Neural cell (in vitro differentiated cells): ENCODE results near the gene AFMID.

ENCODE experiments used
- CTCF ChIP-seq: fragments of 450-650 bp; IDR thresholded peaks from 2 replicates; pipeline ENCODE4 v1.5.1; 2014; ENCODE audit warnings: antibody characterized with exemption, mild to moderate bottlenecking, moderate library complexity; ENCODE audit not compliant: poor library complexity, severe bottlenecking
- EP300 ChIP-seq: fragments of 450-650 bp; conservative IDR thresholded peaks from 2 replicates; pipeline ENCODE4 v1.6.1; 2014; ENCODE audit warnings: antibody characterized with exemption, mild to moderate bottlenecking, moderate library complexity; ENCODE audit not compliant: poor library complexity, severe bottlenecking
- EZH2 ChIP-seq: fragments of 200-600, 300-800 bp; shearing (Covaris generic), sonication (generic); IDR thresholded peaks from 2 replicates; pipeline ENCODE4 v1.6.1; 2014; ENCODE audit warnings: antibody characterized with exemption, low read length, borderline replicate concordance, mild to moderate bottlenecking; ENCODE audit not compliant: insufficient read depth, poor library complexity, severe bottlenecking
- MXI1 ChIP-seq: fragments of 450-650 bp; conservative IDR thresholded peaks from 2 replicates; pipeline ENCODE4 v1.6.1; 2014; ENCODE audit warnings: antibody characterized with exemption, mild to moderate bottlenecking; ENCODE audit not compliant: poor library complexity, severe bottlenecking
- POLR2AphosphoS5 ChIP-seq: IDR thresholded peaks from 2 replicates; pipeline ENCODE4 v1.6.1; 2012
- RAD21 ChIP-seq: fragments of 450-650 bp; conservative IDR thresholded peaks from 2 replicates; pipeline ENCODE4 v1.6.1; 2014; ENCODE audit warnings: antibody characterized with exemption, mild to moderate bottlenecking, moderate library complexity
- REST ChIP-seq: IDR thresholded peaks from 2 replicates; pipeline ENCODE4 v1.6.1; 2012; ENCODE audit warnings: borderline replicate concordance
- SMC3 ChIP-seq: fragments of 450-650 bp; conservative IDR thresholded peaks from 2 replicates; pipeline ENCODE4 v1.6.1; 2014; ENCODE audit warnings: antibody characterized with exemption, mild to moderate bottlenecking, moderate library complexity; ENCODE audit not compliant: poor library complexity

DNA sequence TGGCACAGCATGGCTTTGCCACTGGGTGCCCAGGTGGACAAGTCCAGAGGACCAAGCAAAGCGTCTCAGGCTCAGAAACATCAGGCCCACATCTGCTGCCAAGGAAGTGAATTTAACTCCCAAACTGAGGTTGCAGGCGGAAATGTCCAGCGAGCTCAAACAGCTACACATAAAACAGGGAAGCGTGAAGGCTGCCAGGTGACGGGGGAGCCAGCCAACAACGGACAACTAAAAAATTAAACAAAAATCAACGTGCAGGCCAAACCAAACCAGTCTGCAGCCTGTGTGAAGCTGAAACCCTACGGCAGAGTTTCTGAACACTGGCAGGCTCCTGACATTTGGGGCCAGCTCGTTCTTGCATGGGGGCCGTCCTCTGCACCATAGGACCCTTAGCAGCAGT lies 2.8 kb upstream of the AFMID start:
- no peak for TF ChIP-seq MXI1
- no peak for TF ChIP-seq CTCF
- TF ChIP-seq EP300, result no peak
- TF ChIP-seq EZH2, result no peak
- no peak for TF ChIP-seq REST
- no peak for TF ChIP-seq POLR2AphosphoS5
- no peak for TF ChIP-seq RAD21
- TF ChIP-seq SMC3, result no peak
